PFSK-1 (cell line): ENCODE data around the gene EPN1.

Source experiments
- FOXP2 ChIP-seq: optimal IDR thresholded peaks from 2 replicates; pipeline ENCODE3; 2011; ENCODE audit warnings: borderline replicate concordance, control low read depth, inconsistent platforms; ENCODE audit not compliant: insufficient read depth; ENCODE audit errors: extremely low read length, extremely low read depth
- POLR2AphosphoS5 ChIP-seq: IDR thresholded peaks from 2 replicates; pipeline ENCODE4 v1.6.1; 2012; ENCODE audit warnings: low read depth, mild to moderate bottlenecking, control low read depth, low read length, moderate library complexity
- SIN3A ChIP-seq: IDR thresholded peaks from 2 replicates; pipeline ENCODE4 v1.6.1; 2012; ENCODE audit warnings: mild to moderate bottlenecking, low read length, moderate library complexity, borderline replicate concordance; ENCODE audit not compliant: insufficient read depth
- TAF1 ChIP-seq: IDR thresholded peaks from 2 replicates; pipeline ENCODE4 v1.6.1; 2012; ENCODE audit warnings: low read length, control low read depth, borderline replicate concordance; ENCODE audit not compliant: insufficient read depth
- TF ChIP-seq, protein P1 (sequence below), 2 experiments: IDR thresholded peaks; 2 replicates each; pipeline versions ENCODE4 v1.6.1 to v1.8.0; 2011 to 2012; ENCODE audit warnings: low read depth in 2 of 2, low read length in 2 of 2, control low read depth in 1 of 2, inconsistent platforms in 1 of 2, mild to moderate bottlenecking in 1 of 2, moderate library complexity in 1 of 2; ENCODE audit not compliant: insufficient read depth in 1 of 2

The EPN1 gene

GRCh38 chr19:55685776-55686175 lies 10.8 kb downstream of the EPN1 start:
- TF ChIP-seq TAF1 (no peak), SIN3A (no peak), POLR2AphosphoS5 (no peak), FOXP2 (no peak)
- TF ChIP-seq, protein P1, sequence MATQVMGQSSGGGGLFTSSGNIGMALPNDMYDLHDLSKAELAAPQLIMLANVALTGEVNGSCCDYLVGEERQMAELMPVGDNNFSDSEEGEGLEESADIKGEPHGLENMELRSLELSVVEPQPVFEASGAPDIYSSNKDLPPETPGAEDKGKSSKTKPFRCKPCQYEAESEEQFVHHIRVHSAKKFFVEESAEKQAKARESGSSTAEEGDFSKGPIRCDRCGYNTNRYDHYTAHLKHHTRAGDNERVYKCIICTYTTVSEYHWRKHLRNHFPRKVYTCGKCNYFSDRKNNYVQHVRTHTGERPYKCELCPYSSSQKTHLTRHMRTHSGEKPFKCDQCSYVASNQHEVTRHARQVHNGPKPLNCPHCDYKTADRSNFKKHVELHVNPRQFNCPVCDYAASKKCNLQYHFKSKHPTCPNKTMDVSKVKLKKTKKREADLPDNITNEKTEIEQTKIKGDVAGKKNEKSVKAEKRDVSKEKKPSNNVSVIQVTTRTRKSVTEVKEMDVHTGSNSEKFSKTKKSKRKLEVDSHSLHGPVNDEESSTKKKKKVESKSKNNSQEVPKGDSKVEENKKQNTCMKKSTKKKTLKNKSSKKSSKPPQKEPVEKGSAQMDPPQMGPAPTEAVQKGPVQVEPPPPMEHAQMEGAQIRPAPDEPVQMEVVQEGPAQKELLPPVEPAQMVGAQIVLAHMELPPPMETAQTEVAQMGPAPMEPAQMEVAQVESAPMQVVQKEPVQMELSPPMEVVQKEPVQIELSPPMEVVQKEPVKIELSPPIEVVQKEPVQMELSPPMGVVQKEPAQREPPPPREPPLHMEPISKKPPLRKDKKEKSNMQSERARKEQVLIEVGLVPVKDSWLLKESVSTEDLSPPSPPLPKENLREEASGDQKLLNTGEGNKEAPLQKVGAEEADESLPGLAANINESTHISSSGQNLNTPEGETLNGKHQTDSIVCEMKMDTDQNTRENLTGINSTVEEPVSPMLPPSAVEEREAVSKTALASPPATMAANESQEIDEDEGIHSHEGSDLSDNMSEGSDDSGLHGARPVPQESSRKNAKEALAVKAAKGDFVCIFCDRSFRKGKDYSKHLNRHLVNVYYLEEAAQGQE (IDR thresholded peaks at IDR 0.05; ENCODE audit: insufficient read depth in 1 of 2, low read depth in 2 of 2, low read length in 2 of 2): no peak

- no peak for TF ChIP-seq FOXP2
- no peak for TF ChIP-seq TAF1
- TF ChIP-seq SIN3A: no peak
- TF ChIP-seq POLR2AphosphoS5: no peak
- TF ChIP-seq, protein P1 (IDR thresholded peaks at IDR 0.05; ENCODE audit: insufficient read depth in 1 of 2, low read depth in 2 of 2, low read length in 2 of 2): no peak
These were observed 11.5 kb downstream of the EPN1 start for GRCh38 chr19:55686311-55687050.

- no peak for TF ChIP-seq POLR2AphosphoS5
- TF ChIP-seq, protein P1 (IDR thresholded peaks at IDR 0.05; ENCODE audit: insufficient read depth in 1 of 2, low read depth in 2 of 2, low read length in 2 of 2): no peak
- TF ChIP-seq TAF1: no peak
- TF ChIP-seq FOXP2: no peak
- no peak for TF ChIP-seq SIN3A
These were observed 12.5 kb downstream of the EPN1 start for GRCh38 chr19:55687281-55688201.

- no peak for TF ChIP-seq FOXP2
- TF ChIP-seq TAF1: no peak
- TF ChIP-seq POLR2AphosphoS5: no peak
- no peak for TF ChIP-seq SIN3A
- TF ChIP-seq, protein P1 (IDR thresholded peaks at IDR 0.05; ENCODE audit: insufficient read depth in 1 of 2, low read depth in 2 of 2, low read length in 2 of 2): no peak
These were observed 13.6 kb downstream of the EPN1 start for GRCh38 chr19:55688422-55689218.
